SK-N-SH treated with all-trans-retinoic acid at 6 μM for 48 hours (cell line): ENCODE data around the gene SAMHD1.
"Not testable (repeated sequence)": the region's sequence is repeated elsewhere in the genome, so short reads cannot be mapped to it uniquely, and the experiment has no call there.

Experiments
- ATAC-seq: fragments of 200-7000 bp; cut with Tn5 transposase; 3 replicates; pipeline ENCODE4 v1.9.1; 2020; ENCODE audit warnings: mild to moderate bottlenecking, moderate library complexity
- ARNTL ChIP-seq: fragments of 450-650 bp; formaldehyde crosslinking; IDR thresholded peaks from 2 replicates; pipeline ENCODE4 v1.5.0; 2020; ENCODE audit warnings: low read depth, mild to moderate bottlenecking, moderate library complexity, borderline replicate concordance
- BACH2 ChIP-seq: fragments of 250-450 bp; sonication (Bioruptor Pico); IDR thresholded peaks from 2 replicates; pipeline ENCODE4 v1.9.0; 2021; ENCODE audit warnings: mild to moderate bottlenecking, borderline replicate concordance
- CSDC2 ChIP-seq: fragments of 250-450 bp; sonication (Bioruptor Pico); IDR thresholded peaks from 2 replicates; pipeline ENCODE4 v1.5.0; 2020; ENCODE audit warnings: mild to moderate bottlenecking, moderate library complexity
- ESRRG ChIP-seq: fragments of 250-450 bp; sonication (Bioruptor Pico); IDR thresholded peaks from 2 replicates; pipeline ENCODE4 v1.6.1; 2021; ENCODE audit warnings: mild to moderate bottlenecking
- ISL1 ChIP-seq: fragments of 250-450 bp; sonication (Bioruptor Pico); IDR thresholded peaks from 2 replicates; pipeline ENCODE4 v2.1.2; 2022; ENCODE audit warnings: mild to moderate bottlenecking, moderate library complexity
- OSR1 ChIP-seq: fragments of 250-450 bp; sonication (Bioruptor Pico); IDR thresholded peaks from 2 replicates; pipeline ENCODE4 v1.8.0; 2022; ENCODE audit warnings: moderate library complexity, mild to moderate bottlenecking, inconsistent platforms
- PATZ1 ChIP-seq: fragments of 250-450 bp; sonication (Bioruptor Pico); IDR thresholded peaks from 2 replicates; pipeline ENCODE4 v1.8.0; 2020; ENCODE audit warnings: mild to moderate bottlenecking, moderate library complexity, borderline replicate concordance
- PPARA ChIP-seq: fragments of 250-450 bp; sonication (Bioruptor Pico); IDR thresholded peaks from 2 replicates; pipeline ENCODE4 v1.5.0; 2020; ENCODE audit warnings: mild to moderate bottlenecking, borderline replicate concordance
- RARB ChIP-seq: fragments of 250-450 bp; sonication (Bioruptor Pico); IDR thresholded peaks from 2 replicates; pipeline ENCODE4 v1.8.0; 2021; ENCODE audit warnings: mild to moderate bottlenecking, moderate library complexity
- SNAI2 ChIP-seq: fragments of 250-450 bp; sonication (Bioruptor Pico); IDR thresholded peaks from 2 replicates; pipeline ENCODE4 v1.5.0; 2020; ENCODE audit warnings: mild to moderate bottlenecking, moderate library complexity
- TCF4 ChIP-seq: fragments of 250-450 bp; sonication (Bioruptor Pico); IDR thresholded peaks from 2 replicates; pipeline ENCODE4 v1.8.0; 2021; ENCODE audit warnings: mild to moderate bottlenecking, moderate library complexity, borderline replicate concordance
- TOX ChIP-seq: fragments of 250-450 bp; sonication (Bioruptor Pico); IDR thresholded peaks from 2 replicates; pipeline ENCODE4 v1.8.0; 2021; ENCODE audit warnings: mild to moderate bottlenecking, moderate library complexity, borderline replicate concordance
- ZFP3 ChIP-seq: fragments of 250-450 bp; sonication (Bioruptor Pico); IDR thresholded peaks from 2 replicates; pipeline ENCODE4 v1.5.0; 2020; ENCODE audit warnings: mild to moderate bottlenecking, moderate library complexity
- ZFP30 ChIP-seq: fragments of 450-650 bp; formaldehyde crosslinking; IDR thresholded peaks from 2 replicates; pipeline ENCODE4 v1.5.0; 2022; ENCODE audit warnings: mild to moderate bottlenecking, moderate library complexity
- ZNF70 ChIP-seq: fragments of 450-650 bp; formaldehyde crosslinking; IDR thresholded peaks from 2 replicates; pipeline ENCODE4 v1.5.0; 2020; ENCODE audit warnings: mild to moderate bottlenecking, moderate library complexity
- ZNF8 ChIP-seq: fragments of 450-650 bp; formaldehyde crosslinking; IDR thresholded peaks from 2 replicates; pipeline ENCODE4 v1.5.0; 2020; ENCODE audit warnings: mild to moderate bottlenecking, moderate library complexity
- TF ChIP-seq, protein P1 (sequence below): fragments of 250-450 bp; sonication (Bioruptor Pico); IDR thresholded peaks from 2 replicates; pipeline ENCODE4 v1.8.0; 2021; ENCODE audit warnings: low read depth, mild to moderate bottlenecking, moderate library complexity, borderline replicate concordance
- TF ChIP-seq, protein P2 (sequence below): fragments of 250-450 bp; sonication (Bioruptor Pico); IDR thresholded peaks from 2 replicates; pipeline ENCODE4 v1.5.1; 2020; ENCODE audit warnings: low read depth, mild to moderate bottlenecking, moderate library complexity
- TF ChIP-seq, protein P3 (sequence below): fragments of 250-450 bp; sonication (Bioruptor Pico); IDR thresholded peaks from 2 replicates; pipeline ENCODE4 v1.5.1; 2021; ENCODE audit warnings: mild to moderate bottlenecking, moderate library complexity
- TF ChIP-seq, protein P4 (sequence below): fragments of 250-450 bp; sonication (Bioruptor Pico); IDR thresholded peaks from 2 replicates; pipeline ENCODE4 v1.5.0; 2020; ENCODE audit warnings: mild to moderate bottlenecking, moderate library complexity

Gene SAMHD1

DNA sequence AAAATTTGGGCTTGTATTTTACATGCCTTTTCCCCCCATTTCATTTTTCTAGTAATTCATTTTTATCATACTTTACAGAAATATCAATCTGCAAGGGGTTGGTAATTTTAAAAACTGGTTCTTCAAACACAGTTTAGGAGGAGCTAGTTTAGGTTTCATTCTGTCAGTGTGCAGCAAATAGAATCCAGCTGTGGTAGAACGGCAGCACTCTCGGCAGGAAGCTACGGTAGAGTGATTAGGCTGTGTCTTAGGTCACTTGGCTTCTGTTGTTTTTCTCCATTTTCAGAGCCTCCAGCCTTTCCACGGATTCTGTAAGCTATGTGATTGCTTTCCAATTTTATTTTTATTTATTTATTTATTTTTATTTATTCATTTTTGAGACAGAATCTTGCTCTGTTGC, 42.9 kb downstream of the SAMHD1 start:
- no peak; the same call in 2 of the 3 replicates for ATAC-seq
- TF ChIP-seq CSDC2 (no peak), PATZ1 (CRISPR knock-in tag) (no peak), BACH2 (no peak), ZFP3 (CRISPR knock-in tag) (no peak), PPARA (CRISPR knock-in tag) (no peak)

DNA sequence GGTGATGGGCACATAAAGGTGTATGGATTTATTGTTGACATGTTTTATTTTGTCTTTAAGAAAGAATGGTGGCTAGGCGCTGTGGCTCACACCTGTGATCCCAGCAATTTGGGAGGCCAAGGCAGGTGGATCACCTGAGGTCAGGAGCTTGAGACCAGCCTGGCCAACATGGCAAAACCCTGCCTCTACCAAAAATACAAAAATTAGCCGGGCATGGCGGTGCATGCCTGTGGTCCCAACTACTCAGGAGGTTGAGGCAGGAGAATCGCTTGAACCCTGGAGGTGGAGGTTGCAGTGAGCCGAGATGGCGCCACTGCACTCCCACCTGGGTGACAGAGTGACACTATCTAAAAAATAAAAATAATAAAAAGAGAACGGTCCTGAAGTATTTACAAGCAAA, 45.4 kb downstream of the SAMHD1 start:
- ATAC-seq: not testable (repeated sequence)

- not testable (repeated sequence) for ATAC-seq
Measured at GRCh38 chr20:36905566-36905965, 45.9 kb downstream of the SAMHD1 start.

DNA sequence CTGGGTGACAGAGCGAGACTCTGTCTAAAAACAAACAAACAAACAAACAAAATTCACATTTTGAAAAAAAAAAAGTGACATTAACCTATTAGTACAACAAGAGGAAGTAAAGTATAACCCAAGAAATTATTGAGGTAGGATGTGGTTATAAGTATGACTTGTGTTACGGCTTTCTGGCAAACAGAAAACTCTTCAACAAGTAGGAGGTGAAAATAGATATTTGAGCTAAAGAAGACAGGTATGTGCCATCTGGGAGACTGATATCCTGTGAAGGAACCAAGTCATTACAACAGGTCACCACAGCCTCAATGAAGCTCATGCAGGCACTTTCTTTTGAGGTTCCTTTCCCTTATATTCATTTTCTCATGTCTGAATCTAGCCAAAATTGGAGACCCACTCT, 46.8 kb downstream of the SAMHD1 start:
- no peak for ATAC-seq
- no peak for TF ChIP-seq TCF4 (CRISPR knock-in tag)
- TF ChIP-seq PATZ1 (CRISPR knock-in tag): no peak
- no peak for TF ChIP-seq SNAI2 (CRISPR knock-in tag)
- no peak for TF ChIP-seq OSR1
- no peak for TF ChIP-seq ZNF8
- TF ChIP-seq, protein P1, sequence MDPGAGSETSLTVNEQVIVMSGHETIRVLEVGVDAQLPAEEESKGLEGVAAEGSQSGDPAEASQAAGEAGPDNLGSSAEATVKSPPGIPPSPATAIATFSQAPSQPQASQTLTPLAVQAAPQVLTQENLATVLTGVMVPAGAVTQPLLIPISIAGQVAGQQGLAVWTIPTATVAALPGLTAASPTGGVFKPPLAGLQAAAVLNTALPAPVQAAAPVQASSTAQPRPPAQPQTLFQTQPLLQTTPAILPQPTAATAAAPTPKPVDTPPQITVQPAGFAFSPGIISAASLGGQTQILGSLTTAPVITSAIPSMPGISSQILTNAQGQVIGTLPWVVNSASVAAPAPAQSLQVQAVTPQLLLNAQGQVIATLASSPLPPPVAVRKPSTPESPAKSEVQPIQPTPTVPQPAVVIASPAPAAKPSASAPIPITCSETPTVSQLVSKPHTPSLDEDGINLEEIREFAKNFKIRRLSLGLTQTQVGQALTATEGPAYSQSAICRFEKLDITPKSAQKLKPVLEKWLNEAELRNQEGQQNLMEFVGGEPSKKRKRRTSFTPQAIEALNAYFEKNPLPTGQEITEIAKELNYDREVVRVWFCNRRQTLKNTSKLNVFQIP: no peak
- TF ChIP-seq TOX: no peak
- TF ChIP-seq, protein P2, sequence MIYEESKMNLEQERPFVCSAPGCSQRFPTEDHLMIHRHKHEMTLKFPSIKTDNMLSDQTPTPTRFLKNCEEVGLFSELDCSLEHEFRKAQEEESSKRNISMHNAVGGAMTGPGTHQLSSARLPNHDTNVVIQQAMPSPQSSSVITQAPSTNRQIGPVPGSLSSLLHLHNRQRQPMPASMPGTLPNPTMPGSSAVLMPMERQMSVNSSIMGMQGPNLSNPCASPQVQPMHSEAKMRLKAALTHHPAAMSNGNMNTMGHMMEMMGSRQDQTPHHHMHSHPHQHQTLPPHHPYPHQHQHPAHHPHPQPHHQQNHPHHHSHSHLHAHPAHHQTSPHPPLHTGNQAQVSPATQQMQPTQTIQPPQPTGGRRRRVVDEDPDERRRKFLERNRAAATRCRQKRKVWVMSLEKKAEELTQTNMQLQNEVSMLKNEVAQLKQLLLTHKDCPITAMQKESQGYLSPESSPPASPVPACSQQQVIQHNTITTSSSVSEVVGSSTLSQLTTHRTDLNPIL: no peak
- no peak for TF ChIP-seq RARB
- TF ChIP-seq ISL1 (CRISPR knock-in tag): no peak
- TF ChIP-seq PPARA (CRISPR knock-in tag): no peak
- no peak for TF ChIP-seq ZFP30 (CRISPR knock-in tag)
- TF ChIP-seq, protein P3, sequence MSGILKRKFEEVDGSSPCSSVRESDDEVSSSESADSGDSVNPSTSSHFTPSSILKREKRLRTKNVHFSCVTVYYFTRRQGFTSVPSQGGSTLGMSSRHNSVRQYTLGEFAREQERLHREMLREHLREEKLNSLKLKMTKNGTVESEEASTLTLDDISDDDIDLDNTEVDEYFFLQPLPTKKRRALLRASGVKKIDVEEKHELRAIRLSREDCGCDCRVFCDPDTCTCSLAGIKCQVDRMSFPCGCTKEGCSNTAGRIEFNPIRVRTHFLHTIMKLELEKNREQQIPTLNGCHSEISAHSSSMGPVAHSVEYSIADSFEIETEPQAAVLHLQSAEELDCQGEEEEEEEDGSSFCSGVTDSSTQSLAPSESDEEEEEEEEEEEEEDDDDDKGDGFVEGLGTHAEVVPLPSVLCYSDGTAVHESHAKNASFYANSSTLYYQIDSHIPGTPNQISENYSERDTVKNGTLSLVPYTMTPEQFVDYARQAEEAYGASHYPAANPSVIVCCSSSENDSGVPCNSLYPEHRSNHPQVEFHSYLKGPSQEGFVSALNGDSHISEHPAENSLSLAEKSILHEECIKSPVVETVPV (CRISPR knock-in tag): no peak
- no peak for TF ChIP-seq ZNF70 (CRISPR knock-in tag)
- no peak for TF ChIP-seq ARNTL
- TF ChIP-seq, protein P4, sequence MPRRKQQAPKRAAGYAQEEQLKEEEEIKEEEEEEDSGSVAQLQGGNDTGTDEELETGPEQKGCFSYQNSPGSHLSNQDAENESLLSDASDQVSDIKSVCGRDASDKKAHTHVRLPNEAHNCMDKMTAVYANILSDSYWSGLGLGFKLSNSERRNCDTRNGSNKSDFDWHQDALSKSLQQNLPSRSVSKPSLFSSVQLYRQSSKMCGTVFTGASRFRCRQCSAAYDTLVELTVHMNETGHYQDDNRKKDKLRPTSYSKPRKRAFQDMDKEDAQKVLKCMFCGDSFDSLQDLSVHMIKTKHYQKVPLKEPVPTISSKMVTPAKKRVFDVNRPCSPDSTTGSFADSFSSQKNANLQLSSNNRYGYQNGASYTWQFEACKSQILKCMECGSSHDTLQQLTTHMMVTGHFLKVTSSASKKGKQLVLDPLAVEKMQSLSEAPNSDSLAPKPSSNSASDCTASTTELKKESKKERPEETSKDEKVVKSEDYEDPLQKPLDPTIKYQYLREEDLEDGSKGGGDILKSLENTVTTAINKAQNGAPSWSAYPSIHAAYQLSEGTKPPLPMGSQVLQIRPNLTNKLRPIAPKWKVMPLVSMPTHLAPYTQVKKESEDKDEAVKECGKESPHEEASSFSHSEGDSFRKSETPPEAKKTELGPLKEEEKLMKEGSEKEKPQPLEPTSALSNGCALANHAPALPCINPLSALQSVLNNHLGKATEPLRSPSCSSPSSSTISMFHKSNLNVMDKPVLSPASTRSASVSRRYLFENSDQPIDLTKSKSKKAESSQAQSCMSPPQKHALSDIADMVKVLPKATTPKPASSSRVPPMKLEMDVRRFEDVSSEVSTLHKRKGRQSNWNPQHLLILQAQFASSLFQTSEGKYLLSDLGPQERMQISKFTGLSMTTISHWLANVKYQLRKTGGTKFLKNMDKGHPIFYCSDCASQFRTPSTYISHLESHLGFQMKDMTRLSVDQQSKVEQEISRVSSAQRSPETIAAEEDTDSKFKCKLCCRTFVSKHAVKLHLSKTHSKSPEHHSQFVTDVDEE (CRISPR knock-in tag): no peak
- TF ChIP-seq ESRRG (CRISPR knock-in tag): no peak
